GM23338 (cell line): ENCODE data around the gene CPT2. TPM values are rescaled to one million over a fixed set of nuclear protein-coding genes. Genes with fewer than 3 reads are reported as not detected.

Experiments used
- ATAC-seq: fragments of 200-7000 bp; cut with Tn5 transposase; 3 replicates; pipeline ENCODE4 v1.9.1; 2020
- DNase-seq: peaks from one replicate; pipeline ENCODE4 v3.0.0-alpha.2; 2015; ENCODE audit warnings: low spot score
- H2AFZ ChIP-seq: fragments of 200-600 bp; sonication (generic); 2 replicates; pipeline ENCODE4 v1.8.0; 2016; ENCODE audit warnings: antibody characterized with exemption, mild to moderate bottlenecking, moderate library complexity
- H3F3A ChIP-seq: fragments of 200-600 bp; sonication (generic); replicated peaks from 2 replicates; pipeline ENCODE4 v1.8.0; 2017; ENCODE audit warnings: antibody characterized with exemption, mixed run types, low read depth
- H3K27ac ChIP-seq: fragments of 200-600 bp; sonication (generic); 2 replicates; pipeline ENCODE4 v1.6.1; 2016; ENCODE audit warnings: low read depth
- H3K27me3 ChIP-seq: fragments of 200-600 bp; sonication (generic); 2 replicates; pipeline ENCODE4 v1.8.0; 2016; ENCODE audit warnings: mild to moderate bottlenecking, mixed run types, moderate library complexity; ENCODE audit not compliant: insufficient read depth
- H3K36me3 ChIP-seq: fragments of 200-600 bp; sonication (generic); 2 replicates; pipeline ENCODE4 v1.8.0; 2016; ENCODE audit warnings: mild to moderate bottlenecking; ENCODE audit not compliant: insufficient read depth
- H3K4me1 ChIP-seq: fragments of 200-600 bp; sonication (generic); 2 replicates; pipeline ENCODE4 v1.8.0; 2016; ENCODE audit warnings: mild to moderate bottlenecking, moderate library complexity; ENCODE audit not compliant: insufficient read depth
- H3K4me2 ChIP-seq: fragments of 200-600 bp; sonication (generic); 2 replicates; pipeline ENCODE4 v1.7.1; 2017; ENCODE audit warnings: mixed run types
- H3K4me3 ChIP-seq: fragments of 200-600 bp; sonication (generic); 2 replicates; pipeline ENCODE4 v1.6.1; 2016; ENCODE audit warnings: mixed run types
- H3K79me2 ChIP-seq: fragments of 200-600 bp; sonication (generic); replicated peaks from 2 replicates; pipeline ENCODE4 v1.8.0; 2017; ENCODE audit warnings: mild to moderate bottlenecking; ENCODE audit not compliant: insufficient read depth
- H3K9me2 ChIP-seq: fragments of 200-600 bp; sonication (generic); 2 replicates; pipeline ENCODE4 v1.8.0; 2017; ENCODE audit not compliant: insufficient read depth
- H4K20me1 ChIP-seq: fragments of 200-600 bp; sonication (generic); replicated peaks from 2 replicates; pipeline ENCODE4 v1.8.0; 2017; ENCODE audit warnings: mild to moderate bottlenecking; ENCODE audit not compliant: insufficient read depth
- H3K27ac Mint-ChIP-seq: 2 replicates; pipeline ENCODE4 v1.8.0; 2020; ENCODE audit warnings: inconsistent platforms, mild to moderate bottlenecking, moderate library complexity, mixed read lengths
- H3K27me3 Mint-ChIP-seq: 3 replicates; pipeline ENCODE4 v1.8.0; 2022; ENCODE audit warnings: low read depth, mild to moderate bottlenecking, moderate library complexity, mixed read lengths, inconsistent platforms; ENCODE audit not compliant: insufficient read depth, poor library complexity
- H3K36me3 Mint-ChIP-seq: 3 replicates; pipeline ENCODE4 v1.8.0; 2021; ENCODE audit warnings: low read depth, mild to moderate bottlenecking, inconsistent platforms, moderate library complexity, mixed read lengths
- H3K4me1 Mint-ChIP-seq: 3 replicates; pipeline ENCODE4 v1.8.0; 2020; ENCODE audit warnings: mild to moderate bottlenecking, inconsistent platforms, mixed read lengths
- H3K4me3 Mint-ChIP-seq: 3 replicates; pipeline ENCODE4 v1.8.0; 2021; ENCODE audit warnings: moderate library complexity, mild to moderate bottlenecking, inconsistent platforms, mixed read lengths
- H3K9me3 Mint-ChIP-seq: 3 replicates; pipeline ENCODE4 v1.8.0; 2020; ENCODE audit warnings: moderate library complexity, mild to moderate bottlenecking, inconsistent platforms, mixed read lengths
- CREB1 ChIP-seq: fragments of 250-450 bp; sonication (Bioruptor Pico); IDR thresholded peaks from 2 replicates; pipeline ENCODE4 v1.5.0; 2020; ENCODE audit warnings: low read depth, mild to moderate bottlenecking, moderate library complexity
- CTCF ChIP-seq, 2 experiments: fragments of 200-600 bp in 1 of 2; sonication (generic) in 1 of 2; conservative IDR thresholded peaks; 2 replicates each; pipeline versions ENCODE4 v1.5.1 to v1.6.1; 2016 to 2017; ENCODE audit warnings: antibody characterized with exemption in 2 of 2, low read depth in 2 of 2, mild to moderate bottlenecking in 2 of 2, moderate library complexity in 1 of 2
- EZH2 ChIP-seq: fragments of 200-600 bp; sonication (generic); IDR thresholded peaks from one replicate; pipeline ENCODE4 v1.8.0; 2017; ENCODE audit warnings: antibody characterized with exemption, mild to moderate bottlenecking, low read depth; ENCODE audit not compliant: unreplicated experiment
- EZH2phosphoT487 ChIP-seq: fragments of 200-600 bp; sonication (generic); IDR thresholded peaks from one replicate; pipeline ENCODE4 v1.8.1; 2018; ENCODE audit warnings: antibody characterized with exemption; ENCODE audit not compliant: unreplicated experiment
- JUNB ChIP-seq: IDR thresholded peaks from one replicate; pipeline ENCODE4 v1.6.1; 2016; ENCODE audit warnings: antibody characterized with exemption; ENCODE audit not compliant: unreplicated experiment
- NANOG ChIP-seq: IDR thresholded peaks from 2 replicates; pipeline ENCODE4 v1.6.1; 2016; ENCODE audit warnings: antibody characterized with exemption, borderline replicate concordance
- POLR2AphosphoS5 ChIP-seq: IDR thresholded peaks from 2 replicates; pipeline ENCODE4 v1.6.1; 2016; ENCODE audit warnings: antibody characterized with exemption, low read depth
- STAT1 ChIP-seq: IDR thresholded peaks from one replicate; pipeline ENCODE4 v1.6.1; 2016; ENCODE audit warnings: antibody characterized with exemption; ENCODE audit not compliant: unreplicated experiment
- ZNF114 ChIP-seq: fragments of 250-450 bp; sonication (Bioruptor Pico); IDR thresholded peaks from 2 replicates; pipeline ENCODE4 v1.5.0; 2020; ENCODE audit warnings: mild to moderate bottlenecking, moderate library complexity
- ZNF331 ChIP-seq: fragments of 250-450 bp; sonication (Bioruptor Pico); IDR thresholded peaks from 2 replicates; pipeline ENCODE4 v1.5.0; 2020; ENCODE audit warnings: low read depth, mild to moderate bottlenecking, moderate library complexity
- polyA plus RNA-seq: library from polyadenylated mRNA; unstranded; fragments of >200 nt; fragmentation: Nextera tagmentation; extraction: Ambion mirVana; gene quantifications from 2 replicates; pipeline ENCODE4 v1.2.1, GENCODE V29; 2016
- total RNA-seq: library from RNA; depleted of rRNA; stranded (reverse); fragments of >200 nt; shearing (Covaris generic); gene quantifications from 2 replicates; pipeline ENCODE4 v1.2.3, GENCODE V29; 2014
- TF ChIP-seq, protein P1 (sequence below): IDR thresholded peaks from 2 replicates; pipeline ENCODE4 v1.6.1; 2016; ENCODE audit warnings: antibody characterized with exemption
- TF ChIP-seq, protein P2 (sequence below): IDR thresholded peaks from one replicate; pipeline ENCODE4 v1.6.1; 2018; ENCODE audit warnings: antibody characterized with exemption; ENCODE audit not compliant: unreplicated experiment
- TF ChIP-seq, protein P3 (sequence below): fragments of 250-450 bp; sonication (Bioruptor Pico); IDR thresholded peaks from 2 replicates; pipeline ENCODE4 v1.5.0; 2020; ENCODE audit warnings: mild to moderate bottlenecking, moderate library complexity

CPT2 gene
- total and polyA plus RNA-seq, 2 experiments from 2014 or later: 11.2 to 30.6 TPM

GRCh38 chr1:53210954-53211353, 14.3 kb downstream of the CPT2 start:
- H3K79me2 ChIP-seq: no peaks in the 10 kb centered on the region
- no peaks in the 10 kb centered on the region for H3K4me1 Mint-ChIP-seq
- H3K36me3 Mint-ChIP-seq: peaks cover 83% of the 10 kb centered on the region
- no peaks in the 10 kb centered on the region; the same call in 1 of the 2 replicates for H4K20me1 ChIP-seq
- H3K9me2 ChIP-seq: no peaks in the 10 kb centered on the region
- H3K4me3 ChIP-seq: no peak overlapping the region
- peaks cover 45% of the 10 kb centered on the region for H3K36me3 ChIP-seq
- H3K4me2 ChIP-seq: no peak overlapping the region
- H3K27ac Mint-ChIP-seq: no peak overlapping the region
- ATAC-seq (no peak), DNase-seq (no peak)
- H2AFZ ChIP-seq: no peak overlapping the region
- H3K27ac ChIP-seq: no peak overlapping the region
- TF ChIP-seq CREB1: no peak
- TF ChIP-seq, protein P1, sequence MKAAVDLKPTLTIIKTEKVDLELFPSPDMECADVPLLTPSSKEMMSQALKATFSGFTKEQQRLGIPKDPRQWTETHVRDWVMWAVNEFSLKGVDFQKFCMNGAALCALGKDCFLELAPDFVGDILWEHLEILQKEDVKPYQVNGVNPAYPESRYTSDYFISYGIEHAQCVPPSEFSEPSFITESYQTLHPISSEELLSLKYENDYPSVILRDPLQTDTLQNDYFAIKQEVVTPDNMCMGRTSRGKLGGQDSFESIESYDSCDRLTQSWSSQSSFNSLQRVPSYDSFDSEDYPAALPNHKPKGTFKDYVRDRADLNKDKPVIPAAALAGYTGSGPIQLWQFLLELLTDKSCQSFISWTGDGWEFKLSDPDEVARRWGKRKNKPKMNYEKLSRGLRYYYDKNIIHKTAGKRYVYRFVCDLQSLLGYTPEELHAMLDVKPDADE: no peak
- no peak for TF ChIP-seq POLR2AphosphoS5
- TF ChIP-seq CTCF (conservative IDR thresholded peaks at IDR 0.05; ENCODE audit: low read depth in 2 of 2): no peak
- TF ChIP-seq ZNF331 (CRISPR knock-in tag): no peak
- no peak for TF ChIP-seq EZH2phosphoT487
- TF ChIP-seq JUNB: no peak
- TF ChIP-seq, protein P2, sequence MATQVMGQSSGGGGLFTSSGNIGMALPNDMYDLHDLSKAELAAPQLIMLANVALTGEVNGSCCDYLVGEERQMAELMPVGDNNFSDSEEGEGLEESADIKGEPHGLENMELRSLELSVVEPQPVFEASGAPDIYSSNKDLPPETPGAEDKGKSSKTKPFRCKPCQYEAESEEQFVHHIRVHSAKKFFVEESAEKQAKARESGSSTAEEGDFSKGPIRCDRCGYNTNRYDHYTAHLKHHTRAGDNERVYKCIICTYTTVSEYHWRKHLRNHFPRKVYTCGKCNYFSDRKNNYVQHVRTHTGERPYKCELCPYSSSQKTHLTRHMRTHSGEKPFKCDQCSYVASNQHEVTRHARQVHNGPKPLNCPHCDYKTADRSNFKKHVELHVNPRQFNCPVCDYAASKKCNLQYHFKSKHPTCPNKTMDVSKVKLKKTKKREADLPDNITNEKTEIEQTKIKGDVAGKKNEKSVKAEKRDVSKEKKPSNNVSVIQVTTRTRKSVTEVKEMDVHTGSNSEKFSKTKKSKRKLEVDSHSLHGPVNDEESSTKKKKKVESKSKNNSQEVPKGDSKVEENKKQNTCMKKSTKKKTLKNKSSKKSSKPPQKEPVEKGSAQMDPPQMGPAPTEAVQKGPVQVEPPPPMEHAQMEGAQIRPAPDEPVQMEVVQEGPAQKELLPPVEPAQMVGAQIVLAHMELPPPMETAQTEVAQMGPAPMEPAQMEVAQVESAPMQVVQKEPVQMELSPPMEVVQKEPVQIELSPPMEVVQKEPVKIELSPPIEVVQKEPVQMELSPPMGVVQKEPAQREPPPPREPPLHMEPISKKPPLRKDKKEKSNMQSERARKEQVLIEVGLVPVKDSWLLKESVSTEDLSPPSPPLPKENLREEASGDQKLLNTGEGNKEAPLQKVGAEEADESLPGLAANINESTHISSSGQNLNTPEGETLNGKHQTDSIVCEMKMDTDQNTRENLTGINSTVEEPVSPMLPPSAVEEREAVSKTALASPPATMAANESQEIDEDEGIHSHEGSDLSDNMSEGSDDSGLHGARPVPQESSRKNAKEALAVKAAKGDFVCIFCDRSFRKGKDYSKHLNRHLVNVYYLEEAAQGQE: no peak
- no peak for TF ChIP-seq ZNF114 (CRISPR knock-in tag)
- no peak for TF ChIP-seq NANOG
- TF ChIP-seq STAT1: no peak
- TF ChIP-seq, protein P3, sequence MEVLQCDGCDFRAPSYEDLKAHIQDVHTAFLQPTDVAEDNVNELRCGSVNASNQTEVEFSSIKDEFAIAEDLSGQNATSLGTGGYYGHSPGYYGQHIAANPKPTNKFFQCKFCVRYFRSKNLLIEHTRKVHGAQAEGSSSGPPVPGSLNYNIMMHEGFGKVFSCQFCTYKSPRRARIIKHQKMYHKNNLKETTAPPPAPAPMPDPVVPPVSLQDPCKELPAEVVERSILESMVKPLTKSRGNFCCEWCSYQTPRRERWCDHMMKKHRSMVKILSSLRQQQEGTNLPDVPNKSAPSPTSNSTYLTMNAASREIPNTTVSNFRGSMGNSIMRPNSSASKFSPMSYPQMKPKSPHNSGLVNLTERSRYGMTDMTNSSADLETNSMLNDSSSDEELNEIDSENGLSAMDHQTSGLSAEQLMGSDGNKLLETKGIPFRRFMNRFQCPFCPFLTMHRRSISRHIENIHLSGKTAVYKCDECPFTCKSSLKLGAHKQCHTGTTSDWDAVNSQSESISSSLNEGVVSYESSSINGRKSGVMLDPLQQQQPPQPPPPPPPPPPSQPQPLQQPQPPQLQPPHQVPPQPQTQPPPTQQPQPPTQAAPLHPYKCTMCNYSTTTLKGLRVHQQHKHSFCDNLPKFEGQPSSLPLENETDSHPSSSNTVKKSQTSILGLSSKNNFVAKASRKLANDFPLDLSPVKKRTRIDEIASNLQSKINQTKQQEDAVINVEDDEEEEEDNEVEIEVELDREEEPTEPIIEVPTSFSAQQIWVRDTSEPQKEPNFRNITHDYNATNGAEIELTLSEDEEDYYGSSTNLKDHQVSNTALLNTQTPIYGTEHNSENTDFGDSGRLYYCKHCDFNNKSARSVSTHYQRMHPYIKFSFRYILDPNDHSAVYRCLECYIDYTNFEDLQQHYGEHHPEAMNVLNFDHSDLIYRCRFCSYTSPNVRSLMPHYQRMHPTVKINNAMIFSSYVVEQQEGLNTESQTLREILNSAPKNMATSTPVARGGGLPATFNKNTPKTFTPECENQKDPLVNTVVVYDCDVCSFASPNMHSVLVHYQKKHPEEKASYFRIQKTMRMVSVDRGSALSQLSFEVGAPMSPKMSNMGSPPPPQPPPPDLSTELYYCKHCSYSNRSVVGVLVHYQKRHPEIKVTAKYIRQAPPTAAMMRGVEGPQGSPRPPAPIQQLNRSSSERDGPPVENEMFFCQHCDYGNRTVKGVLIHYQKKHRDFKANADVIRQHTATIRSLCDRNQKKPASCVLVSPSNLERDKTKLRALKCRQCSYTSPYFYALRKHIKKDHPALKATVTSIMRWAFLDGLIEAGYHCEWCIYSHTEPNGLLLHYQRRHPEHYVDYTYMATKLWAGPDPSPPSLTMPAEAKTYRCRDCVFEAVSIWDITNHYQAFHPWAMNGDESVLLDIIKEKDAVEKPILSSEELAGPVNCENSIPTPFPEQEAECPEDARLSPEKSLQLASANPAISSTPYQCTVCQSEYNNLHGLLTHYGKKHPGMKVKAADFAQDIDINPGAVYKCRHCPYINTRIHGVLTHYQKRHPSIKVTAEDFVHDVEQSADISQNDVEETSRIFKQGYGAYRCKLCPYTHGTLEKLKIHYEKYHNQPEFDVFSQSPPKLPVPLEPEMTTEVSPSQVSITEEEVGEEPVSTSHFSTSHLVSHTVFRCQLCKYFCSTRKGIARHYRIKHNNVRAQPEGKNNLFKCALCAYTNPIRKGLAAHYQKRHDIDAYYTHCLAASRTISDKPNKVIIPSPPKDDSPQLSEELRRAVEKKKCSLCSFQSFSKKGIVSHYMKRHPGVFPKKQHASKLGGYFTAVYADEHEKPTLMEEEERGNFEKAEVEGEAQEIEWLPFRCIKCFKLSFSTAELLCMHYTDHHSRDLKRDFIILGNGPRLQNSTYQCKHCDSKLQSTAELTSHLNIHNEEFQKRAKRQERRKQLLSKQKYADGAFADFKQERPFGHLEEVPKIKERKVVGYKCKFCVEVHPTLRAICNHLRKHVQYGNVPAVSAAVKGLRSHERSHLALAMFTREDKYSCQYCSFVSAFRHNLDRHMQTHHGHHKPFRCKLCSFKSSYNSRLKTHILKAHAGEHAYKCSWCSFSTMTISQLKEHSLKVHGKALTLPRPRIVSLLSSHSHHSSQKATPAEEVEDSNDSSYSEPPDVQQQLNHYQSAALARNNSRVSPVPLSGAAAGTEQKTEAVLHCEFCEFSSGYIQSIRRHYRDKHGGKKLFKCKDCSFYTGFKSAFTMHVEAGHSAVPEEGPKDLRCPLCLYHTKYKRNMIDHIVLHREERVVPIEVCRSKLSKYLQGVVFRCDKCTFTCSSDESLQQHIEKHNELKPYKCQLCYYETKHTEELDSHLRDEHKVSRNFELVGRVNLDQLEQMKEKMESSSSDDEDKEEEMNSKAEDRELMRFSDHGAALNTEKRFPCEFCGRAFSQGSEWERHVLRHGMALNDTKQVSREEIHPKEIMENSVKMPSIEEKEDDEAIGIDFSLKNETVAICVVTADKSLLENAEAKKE: no peak
- TF ChIP-seq EZH2: no peak
- no peaks in the 10 kb centered on the region for H3K27me3 ChIP-seq
- H3K4me1 ChIP-seq: no peaks in the 10 kb centered on the region
- peaks cover 16% of the 10 kb centered on the region for H3K9me3 Mint-ChIP-seq
- H3K4me3 Mint-ChIP-seq: no peak overlapping the region
- peaks cover 3% of the 10 kb centered on the region for H3K27me3 Mint-ChIP-seq
- H3F3A ChIP-seq: no peaks in the 10 kb centered on the region; the same call in 1 of the 2 replicates
